Embryonic facial prominence (tissue), 1 donor: Measurements from ENCODE around the gene HDHD3.
"Not testable (repeated sequence)": the region's sequence is repeated elsewhere in the genome, so short reads cannot be mapped to it uniquely, and the experiment has no call there.

Source experiments
- DNase-seq: peaks from one replicate; pipeline ENCODE4 v3.0.0-alpha.2; 2016; ENCODE audit errors: extremely low spot score

HDHD3 gene

DNA sequence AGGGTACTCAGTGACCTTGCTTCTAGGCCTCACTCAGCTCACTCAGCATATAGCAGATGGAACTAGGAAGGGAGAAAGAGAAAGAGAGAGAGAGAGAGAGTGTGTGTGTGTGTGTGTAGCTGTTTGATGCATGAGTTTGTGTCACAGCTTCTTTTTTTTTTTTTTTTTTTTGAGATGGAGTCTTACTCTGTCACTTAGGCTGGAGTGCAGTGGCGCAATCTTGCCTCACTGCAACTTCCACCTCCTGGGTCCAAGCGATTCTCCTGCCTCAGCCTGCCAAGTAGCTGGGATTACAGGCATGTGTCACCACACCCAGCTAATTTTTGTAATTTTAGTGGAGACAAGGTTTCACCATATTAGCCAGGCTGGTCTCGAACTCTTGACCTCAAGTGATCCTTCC lies 11.1 kb downstream of the HDHD3 start:
- not testable (repeated sequence) for DNase-seq

DNA sequence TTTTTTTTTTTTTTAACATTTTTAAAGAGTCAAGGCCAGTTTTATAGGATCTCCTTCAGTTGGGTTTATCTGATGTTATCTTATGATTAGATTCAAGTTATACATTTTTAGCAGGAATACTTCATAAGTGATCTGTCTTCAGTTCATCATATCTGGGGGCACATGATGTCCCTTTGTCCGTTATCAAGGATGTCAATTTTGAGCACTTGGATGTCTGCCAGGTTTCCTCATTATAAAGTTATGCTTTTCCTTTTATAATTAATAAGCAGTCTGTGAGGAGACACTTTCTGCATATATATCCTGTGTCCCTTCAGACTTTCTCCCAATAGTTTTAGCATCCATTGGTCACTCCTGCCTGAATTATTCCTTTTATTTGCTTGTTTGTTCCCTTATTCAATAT lies 11.8 kb downstream of the HDHD3 start:
- DNase-seq = no peak

DNA sequence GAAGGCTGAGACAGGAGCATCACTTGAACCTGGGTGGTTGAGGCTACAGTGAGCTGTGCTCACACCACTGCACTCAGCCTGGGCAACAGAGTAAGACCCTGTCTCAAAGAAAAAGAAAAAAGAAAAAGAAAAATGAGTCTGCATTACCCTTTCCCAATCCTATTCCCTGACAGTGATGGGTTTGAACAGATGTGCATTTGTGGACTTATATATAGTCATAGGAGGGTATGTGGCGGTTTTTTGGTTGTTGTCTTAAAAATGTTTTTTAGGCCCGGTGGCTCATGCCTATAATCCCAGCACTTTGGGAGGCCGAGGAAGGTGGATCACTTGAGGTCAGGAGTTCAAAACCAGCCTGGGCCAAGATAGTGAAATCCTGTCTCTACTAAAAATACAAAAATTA lies 13.4 kb downstream of the HDHD3 start:
- no peak for DNase-seq

DNA sequence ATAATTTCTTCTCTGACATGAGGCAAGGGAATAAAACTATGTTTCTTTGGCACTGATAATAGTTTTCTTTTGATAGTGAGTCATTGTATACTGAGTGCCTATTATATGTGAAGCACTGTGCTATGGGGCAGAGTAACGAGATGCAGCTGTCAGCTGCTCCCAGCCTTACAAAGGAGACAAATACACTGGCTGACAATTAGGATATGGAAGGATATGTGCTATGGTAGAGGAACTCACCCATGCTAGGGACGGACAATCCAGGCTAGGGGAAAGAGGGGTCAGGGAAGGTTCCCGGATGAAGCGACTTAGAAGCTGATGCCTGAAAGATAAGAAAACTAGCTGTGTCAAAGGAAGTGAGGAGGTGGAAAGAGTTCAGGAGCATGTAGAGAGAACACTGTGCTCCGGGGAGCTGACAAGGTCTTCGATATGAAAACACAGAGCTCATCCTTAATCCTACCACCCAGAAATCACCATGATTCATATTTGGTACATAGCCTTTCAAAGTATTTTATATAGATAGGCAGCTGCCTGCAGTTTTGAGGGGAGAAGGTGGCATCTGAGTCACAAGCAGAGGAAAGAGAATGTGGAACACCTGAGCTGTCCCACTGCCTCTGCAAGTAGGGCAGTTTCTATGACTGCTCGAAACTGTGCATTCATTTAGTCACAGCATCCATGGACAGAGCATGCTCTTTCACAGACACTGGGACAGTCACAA lies 15.3 kb downstream of the HDHD3 start:
- DNase-seq = no peak

DNA sequence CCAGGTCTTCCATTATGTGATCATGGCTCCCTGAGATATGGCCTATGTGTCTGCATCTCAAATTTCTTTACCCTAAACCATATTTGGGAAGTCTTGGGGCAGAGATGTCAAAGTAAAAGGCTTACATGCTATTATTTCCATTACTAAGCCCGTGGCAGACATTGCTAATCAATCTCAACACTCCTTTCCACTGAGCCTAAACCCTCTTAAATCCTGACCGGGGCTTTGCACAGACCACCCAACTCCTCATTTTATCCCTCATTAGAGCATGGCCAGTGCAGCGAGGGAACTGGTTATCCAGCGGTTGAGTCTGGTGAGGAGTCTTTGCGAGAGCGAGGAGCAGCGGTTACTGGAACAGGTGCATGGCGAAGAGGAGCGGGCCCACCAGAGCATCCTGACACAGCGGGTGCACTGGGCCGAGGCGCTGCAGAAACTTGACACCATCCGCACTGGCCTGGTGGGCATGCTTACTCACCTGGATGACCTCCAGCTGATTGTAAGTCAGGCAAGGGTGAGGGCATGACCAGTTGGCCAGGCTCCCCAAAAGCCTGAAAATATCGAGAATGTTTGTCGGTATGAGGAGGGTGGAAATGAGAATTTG lies 16.4 kb downstream of the HDHD3 start:
- no peak for DNase-seq

DNA sequence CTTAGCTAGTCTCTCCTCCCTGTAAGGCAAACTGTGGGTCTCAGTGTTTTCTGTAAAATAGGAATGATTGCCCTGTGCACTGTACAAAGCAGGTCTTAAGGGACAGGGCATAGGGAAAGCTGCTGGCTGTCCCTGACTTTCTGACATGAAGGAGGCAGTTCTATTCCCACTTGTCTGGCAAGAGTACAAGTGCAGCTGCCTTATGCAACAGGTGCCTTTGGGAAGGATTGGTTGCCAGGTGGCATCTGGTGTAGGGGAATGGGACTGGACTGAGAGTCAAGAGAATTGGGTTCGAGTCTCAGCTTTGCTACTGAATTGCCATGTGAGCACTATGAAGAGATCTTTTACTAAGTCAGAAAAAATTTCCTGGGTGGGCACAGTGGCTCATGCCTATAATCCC lies 17.4 kb downstream of the HDHD3 start:
- DNase-seq = no peak

DNA sequence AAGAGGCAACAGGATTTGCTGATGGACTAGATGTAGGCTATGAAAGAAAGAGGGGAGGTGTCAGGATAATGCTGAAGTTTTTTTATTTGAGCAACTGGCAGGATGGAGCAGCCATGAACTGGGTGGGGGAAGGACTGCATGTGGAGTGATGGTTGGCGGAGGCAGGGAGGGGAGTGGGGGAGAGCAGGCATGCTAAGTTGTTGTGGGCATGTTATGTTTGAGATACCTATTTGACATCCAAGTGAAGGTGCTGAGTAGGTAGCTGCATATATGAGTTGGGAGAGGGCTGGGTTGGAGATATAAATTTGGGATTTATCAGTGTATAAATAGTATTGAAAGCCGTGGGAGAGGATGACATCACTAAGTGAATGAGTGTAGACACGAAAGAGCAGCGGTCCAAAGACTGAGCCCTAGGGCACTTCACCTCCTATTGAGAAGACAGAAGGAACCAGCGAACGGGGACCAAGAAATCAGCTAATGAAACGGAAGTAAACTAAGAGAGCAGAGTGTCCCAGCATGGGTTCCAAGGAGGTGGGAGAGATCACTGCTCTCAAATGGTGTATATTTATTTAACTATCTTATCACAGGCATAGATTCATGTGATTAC lies 20.0 kb downstream of the HDHD3 start:
- no peak for DNase-seq

DNA sequence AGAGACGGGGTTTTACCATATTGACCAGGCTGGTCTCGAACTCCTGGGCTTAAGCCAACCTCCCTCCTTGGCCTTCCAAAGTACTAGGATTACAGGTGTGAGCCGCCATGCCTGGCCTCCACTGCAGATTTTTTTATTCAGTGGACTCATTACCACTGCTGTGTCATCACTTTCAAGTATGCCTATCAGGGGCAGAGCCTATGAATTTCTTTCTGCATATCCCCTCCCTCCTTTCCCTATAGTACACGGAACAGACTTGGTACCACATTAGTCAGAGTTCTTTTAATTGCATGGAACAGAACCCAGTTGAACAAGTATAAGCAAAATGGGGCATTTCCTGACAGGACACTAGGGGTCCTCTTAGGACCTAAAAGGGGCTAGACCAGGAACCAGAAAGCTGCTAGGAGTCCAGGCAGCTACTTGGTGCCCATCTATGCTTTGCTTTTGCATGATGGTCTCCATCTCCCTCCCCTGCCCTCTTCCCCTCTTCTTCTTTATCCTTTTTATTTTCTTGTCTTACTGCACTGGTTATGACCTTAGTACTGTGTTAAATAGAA lies 21.7 kb downstream of the HDHD3 start:
- DNase-seq = no peak

DNA sequence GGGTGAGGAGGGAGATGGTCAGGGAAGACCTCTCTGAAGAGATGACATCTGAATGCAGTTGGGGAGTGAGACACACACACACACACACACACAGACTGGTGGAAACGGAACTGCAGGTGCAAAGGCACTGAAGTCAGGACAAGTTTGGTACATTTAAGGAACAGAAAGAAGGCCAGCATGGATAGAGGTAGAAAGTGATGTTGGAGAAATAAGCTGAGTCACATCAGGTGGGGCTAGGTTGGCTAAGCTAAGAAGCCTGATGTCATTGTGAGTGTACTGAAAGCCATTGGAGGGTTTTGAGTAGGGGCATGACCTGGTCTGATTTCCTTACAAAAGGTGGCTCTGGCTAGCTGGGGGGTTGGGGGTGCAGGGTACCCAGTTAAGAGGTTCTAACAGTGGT lies 24.4 kb downstream of the HDHD3 start:
- DNase-seq = no peak

DNA sequence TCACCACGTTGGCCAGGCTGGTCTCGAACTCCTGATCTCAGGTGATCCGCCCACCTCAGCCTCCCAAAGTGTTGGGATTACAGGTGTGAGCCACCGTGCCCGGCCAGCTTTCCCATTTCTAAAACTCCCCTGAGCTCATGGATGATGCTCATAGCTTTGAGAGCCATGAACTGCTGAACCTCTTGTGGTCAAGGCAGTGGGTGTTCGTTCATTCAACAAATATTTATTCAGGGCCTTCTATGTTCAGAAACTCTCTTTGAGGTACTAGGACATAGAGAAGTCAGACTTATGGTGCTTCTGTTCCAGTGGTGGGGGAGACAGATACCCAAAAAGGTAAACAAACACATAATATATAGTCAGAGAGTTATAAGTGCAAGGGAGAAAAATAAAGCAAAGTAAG lies 24.8 kb downstream of the HDHD3 start:
- no peak for DNase-seq

DNA sequence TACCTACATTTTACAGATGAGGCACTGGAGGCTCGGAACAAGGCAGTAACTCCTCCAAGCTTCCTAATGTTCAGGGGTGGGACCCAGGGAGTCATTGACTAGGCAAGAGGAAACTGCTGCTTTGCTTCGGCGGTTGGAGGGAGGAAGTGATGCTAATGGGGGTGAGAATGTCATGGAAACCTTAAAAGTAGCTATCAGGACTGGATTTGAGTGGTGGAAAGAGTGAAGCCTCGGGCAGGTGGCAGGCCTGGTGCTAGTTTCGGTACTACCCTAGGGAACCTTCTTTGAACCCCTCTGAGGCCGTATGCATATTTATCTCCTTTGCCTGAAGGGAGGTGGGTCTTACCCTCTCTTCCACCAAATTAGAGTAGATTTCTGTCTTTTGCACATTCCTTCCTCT lies 25.8 kb downstream of the HDHD3 start:
- no peak for DNase-seq

DNA sequence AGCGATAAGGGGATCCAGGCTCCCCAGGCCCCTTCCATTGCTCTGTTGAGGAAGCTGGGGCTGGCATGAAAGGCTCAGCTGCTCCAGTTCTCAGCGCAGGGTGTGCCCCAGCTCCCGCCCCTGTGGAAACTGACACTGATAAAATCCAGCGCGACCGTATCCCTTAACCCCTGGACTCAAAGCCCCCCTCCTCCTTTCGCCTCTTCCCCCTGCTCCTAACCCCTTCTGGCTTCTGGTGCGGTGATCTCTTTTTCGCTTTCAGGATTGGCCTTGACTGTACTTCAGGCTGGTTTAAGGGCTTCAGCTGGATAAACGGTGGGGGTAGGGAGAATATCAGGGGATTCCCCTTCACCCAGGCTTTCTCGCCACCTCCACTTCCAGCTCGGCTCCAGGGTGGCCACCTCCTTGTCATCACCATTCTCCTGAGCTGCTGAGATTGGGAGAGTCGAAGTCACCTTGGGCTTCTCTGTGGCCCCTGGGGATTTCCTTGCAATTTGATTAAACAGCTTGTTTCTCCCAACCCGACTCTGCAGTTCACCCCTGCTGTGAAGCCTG lies 26.6 kb downstream of the HDHD3 start:
- DNase-seq = no peak

DNA sequence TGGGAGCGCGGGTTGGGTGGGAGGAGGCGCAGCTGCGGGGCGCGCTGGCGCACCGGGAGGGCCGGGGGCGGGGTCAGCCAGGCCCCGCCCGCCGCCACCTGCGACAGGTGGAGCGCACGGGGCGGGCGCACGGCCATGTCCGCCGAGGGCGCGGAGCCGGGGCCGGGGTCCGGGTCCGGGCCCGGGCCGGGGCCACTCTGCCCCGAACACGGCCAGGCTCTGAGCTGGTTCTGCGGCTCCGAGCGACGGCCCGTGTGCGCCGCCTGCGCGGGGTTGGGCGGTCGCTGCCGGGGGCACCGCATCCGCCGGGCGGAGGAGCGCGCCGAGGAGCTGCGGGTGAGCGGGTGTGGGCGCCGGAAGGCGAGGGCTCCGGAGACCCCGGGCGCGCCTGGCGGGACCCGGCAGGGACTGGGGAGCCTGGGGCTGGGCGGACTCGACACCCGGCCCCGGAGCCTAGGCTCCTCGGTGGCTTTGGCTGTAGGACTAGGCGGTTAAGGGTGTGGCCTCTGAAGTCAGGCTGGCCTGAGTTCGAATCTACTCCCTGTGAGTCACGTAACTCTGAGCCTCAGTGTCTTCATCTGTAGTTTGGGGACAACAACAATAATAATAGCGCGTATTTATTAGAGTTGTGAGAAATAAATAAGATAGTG lies 27.2 kb downstream of the HDHD3 start, which contains the start of gene BSPRY:
Gene BSPRY, plus strand, starts transcription at position 97 of the 650 bp plus-strand sequence. Its CDS starts 39 bp downstream, at position 136.
- DNase-seq = peak; percentile 36

DNA sequence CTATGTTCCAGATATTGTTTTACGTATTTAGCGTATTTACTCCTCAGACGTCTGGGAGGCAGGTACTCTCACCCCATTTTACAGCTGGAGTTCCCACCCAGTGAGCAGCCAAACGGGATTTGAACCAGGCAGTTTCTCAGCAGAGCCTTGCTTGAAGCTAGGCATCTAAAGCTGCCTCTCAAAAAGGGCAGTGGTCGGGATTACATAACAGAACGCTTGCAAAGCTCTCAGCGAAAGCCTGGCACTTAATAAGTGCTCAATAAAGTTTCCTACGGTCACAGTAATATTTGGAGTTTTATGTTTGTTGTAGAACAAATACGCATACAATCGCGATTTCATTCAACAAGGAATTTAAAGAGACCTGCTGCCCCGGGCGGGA lies 27.7 kb downstream of the HDHD3 start:
- DNase-seq = no peak

DNA sequence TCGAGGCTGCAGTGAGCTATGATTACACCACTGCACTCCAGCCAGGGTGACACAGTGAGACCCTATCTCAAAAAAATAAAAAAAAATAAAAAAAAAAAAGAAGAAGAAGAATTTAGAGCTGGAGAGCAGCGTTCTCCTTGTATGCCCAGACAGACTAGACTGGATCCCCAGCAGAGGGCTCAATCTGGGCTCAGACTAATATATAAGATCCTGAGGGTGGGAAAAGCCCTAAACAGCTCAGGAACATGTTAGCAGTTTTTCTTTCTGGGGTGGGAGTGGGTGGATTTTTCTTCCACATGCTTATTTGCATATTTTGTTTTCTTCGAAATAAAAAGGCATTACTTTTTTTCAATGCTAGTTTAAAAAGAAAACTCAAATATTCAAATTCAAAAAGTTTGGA lies 28.3 kb downstream of the HDHD3 start:
- no peak for DNase-seq

DNA sequence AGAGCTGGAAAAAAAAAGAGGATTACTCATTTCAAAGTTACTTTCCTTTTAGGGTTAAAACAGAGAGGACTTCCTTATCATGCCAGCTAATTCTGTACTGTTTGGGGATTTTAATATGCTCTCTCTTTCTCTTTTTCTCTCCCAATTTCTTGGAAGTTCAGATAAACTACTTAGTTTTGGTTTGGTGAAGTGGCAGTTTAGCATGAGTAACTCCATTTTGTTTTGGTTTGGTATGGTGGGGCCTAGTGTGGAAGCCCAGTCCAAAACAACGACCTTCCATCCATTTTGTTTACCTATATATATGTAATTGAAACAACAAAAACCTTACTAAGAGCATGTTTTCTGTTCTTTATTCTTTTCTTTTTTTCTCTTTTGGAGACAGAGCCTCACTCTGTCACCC lies 31.1 kb downstream of the HDHD3 start:
- DNase-seq = no peak

DNA sequence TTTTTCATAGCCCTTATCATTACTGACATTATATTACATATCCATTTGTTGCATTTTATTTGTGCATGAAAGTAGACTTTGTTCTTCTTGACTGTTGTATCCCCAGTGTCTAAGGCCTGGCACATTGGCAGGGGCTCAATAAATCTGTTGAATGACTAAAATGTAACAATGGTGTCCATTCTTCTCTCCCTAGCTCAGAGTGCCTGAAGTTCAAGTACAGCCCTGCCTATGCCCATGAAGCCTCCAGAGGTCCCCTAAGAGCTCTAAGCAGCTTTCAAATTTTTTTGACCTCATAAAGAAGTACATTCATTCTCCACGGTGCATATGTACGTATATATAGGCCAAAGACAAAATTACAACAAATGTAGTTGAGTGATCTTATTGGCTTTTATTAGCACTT lies 31.6 kb downstream of the HDHD3 start:
- no peak for DNase-seq

DNA sequence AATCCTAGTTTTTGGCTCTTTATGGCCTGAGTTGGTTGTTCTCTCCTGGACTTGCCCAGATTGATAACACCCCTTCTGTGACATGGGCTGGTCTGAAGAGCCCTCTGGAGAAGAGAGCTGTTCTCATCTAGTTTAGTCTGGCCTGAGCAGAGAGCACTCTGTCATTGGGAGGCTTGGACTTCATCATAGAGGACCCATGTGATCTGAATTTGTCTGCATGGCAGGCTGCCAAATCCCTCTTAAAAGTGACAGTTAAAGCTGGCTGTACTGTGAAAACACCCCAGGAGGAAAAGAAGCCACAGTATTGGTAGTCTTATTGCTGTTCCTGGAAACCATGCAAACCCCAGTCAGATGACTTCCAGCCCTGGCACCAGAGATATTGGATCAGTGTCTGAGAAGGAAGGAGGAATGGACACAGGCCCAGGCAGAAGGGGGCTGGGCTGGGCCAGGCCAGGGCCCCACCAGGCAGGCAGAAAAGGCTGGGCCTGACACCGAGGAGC lies 33.0 kb downstream of the HDHD3 start:
- DNase-seq = no peak

DNA sequence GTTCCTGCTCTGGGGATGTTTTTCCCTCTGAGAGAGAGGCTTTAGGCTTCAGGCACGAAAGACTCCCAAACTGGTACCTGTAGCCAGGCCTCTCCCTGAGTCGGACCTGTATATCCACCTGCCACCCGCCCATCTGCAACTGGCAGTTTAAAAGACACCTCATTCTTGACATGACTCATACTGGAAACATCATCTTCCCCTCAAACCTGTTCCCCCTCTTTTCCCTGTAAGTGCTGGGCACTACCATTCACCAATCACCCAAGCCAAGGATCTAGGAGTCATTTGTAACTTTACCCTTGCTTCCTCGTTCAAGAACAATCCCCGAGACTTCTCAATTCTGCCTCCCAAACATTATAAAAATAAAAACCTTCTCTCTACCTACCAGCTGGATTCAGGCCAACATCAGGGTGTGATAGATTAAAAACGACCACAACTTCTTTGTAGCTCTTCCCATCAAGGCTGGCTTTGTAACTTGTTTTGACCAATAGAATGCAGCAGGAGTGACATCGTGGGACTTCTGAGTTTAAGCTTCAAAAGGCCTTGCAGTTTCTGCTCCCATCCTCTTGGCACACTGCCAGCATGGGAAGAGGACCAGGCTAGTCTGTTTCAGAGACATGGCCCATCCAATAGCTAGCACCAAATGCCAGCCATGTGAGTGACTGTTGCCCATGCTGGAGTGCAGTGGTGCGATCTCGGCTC lies 34.9 kb downstream of the HDHD3 start:
- DNase-seq = no peak

DNA sequence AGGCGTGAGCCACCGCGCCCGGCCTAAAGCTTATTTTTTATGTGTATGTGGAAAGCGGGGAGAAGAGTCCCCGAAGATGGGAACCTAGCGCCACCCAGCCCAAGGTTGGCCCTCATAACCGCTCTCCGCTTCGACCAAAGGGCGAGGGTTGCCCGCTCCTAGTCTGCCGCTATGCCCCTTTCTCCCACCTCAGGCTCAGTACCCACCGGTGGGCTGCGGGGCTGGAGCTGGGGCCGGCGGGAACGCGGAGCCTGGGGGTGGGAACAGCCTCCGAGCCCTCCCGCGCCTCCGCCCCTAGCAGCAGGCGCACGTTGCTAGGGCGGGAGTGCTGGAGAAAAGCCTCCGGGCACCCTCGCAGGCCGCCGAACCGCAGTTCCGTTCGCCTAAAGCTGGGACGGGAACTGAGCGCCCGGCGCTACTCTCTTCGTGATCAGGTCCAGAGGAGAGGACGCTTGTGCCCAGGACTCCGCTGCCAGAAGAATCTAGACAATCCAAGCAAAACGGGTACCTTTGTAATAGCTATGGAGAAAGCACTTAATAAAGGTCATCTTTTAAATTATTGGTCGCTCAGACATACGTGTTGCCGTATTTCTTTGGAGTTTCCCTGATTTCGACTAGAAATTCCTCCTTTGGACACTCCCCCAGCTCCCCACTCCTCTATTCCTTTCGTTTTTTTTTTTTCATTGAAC lies 36.6 kb downstream of the HDHD3 start, which contains the start of gene WDR31:
Gene WDR31, minus strand, starts transcription at position 265 of the 689 bp plus-strand sequence. CDS start 8,253 bp downstream, outside the sequence.
- peak; percentile 79 for DNase-seq

DNA sequence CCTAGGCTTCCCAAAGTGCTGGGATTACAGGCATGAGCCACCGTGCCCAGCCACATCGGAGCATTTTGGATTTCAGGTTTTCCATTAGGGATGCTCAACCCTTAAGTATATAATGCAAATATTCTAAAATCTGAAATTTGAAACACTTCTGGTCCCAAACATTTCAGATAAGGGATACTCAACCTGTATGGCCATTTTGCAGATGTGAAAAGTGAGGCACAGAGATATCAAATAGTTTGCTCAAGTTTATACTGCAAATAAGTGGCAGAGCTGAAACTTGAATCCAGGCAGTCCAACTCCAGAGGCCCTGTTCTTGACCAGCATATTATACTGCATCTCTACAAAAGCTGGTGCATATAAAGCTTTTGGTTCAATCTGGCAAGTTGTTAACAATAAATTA lies 39.1 kb downstream of the HDHD3 start:
- no peak for DNase-seq
